M059J (cell line): ENCODE measurements around the gene FGFR4. TPM values are rescaled to one million over a fixed set of nuclear protein-coding genes. Genes with fewer than 3 reads are reported as not detected.

ENCODE experiments used
- DNase-seq: peaks from one replicate; pipeline ENCODE4 v3.0.0-alpha.2; 2012; ENCODE audit warnings: low read depth
- total RNA-seq: library from RNA; depleted of rRNA; stranded (reverse); fragments of >200 nt; shearing (Covaris generic); gene quantifications from 2 replicates; pipeline ENCODE4 v1.2.3, GENCODE V29; 2014

FGFR4 gene
- total RNA-seq, 1 experiment from 2014 or later, result 0.62 TPM

- DNase-seq, result no peak
These were observed 596 bp upstream of the FGFR4 start for GRCh38 chr5:177085985-177086653.

DNA sequence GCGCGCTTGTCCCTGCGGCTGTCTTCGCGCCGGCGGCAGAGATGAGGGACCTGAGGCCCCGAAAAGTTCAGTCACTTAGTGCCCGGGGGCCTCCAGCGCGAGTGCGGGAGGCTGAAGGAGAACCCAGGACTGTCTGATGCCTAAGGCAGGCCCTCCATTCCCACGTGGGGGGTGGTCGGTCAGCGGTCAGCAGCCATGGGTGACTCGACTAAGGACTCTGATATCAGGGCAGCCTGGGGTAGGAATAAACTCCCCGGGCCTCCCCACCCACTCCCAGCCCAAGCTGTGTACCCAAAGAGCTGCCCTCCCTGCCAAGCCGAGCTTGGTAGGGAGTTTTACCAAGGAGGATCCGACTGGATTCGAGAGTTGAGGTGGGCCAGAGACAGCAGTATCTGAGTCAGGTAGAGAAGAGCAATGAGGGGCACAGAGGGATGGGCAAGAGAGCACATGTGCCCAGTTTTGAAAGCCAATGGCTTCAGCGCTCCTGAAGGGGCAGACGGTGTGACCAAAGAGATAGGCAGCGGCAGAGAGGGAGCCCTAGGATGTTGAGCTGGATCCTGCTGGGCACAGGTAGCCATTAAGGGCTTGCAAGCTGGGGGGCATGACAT, 787 bp downstream of the FGFR4 start:
- no peak for DNase-seq

DNA sequence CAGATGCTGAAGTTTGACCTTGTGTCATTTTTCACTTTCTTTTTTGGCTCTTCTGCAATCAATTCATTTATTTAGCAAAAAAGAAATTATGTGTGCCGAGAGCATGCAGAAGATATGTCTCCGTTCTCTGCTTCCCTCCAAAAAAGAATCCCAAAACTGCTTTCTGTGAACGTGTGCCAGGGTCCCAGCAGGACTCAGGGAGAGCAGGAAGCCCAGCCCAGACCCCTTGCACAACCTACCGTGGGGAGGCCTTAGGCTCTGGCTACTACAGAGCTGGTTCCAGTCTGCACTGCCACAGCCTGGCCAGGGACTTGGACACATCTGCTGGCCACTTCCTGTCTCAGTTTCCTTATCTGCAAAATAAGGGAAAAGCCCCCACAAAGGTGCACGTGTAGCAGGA, 2.4 kb downstream of the FGFR4 start:
- no peak for DNase-seq

GRCh38 chr5:177089825-177090641, 3.3 kb downstream of the FGFR4 start:
- DNase-seq, result no peak

GRCh38 chr5:177090813-177091212, 4.1 kb downstream of the FGFR4 start:
- DNase-seq, result no peak

- no peak for DNase-seq
These were observed 4.5 kb downstream of the FGFR4 start for GRCh38 chr5:177091232-177091631.

GRCh38 chr5:177092178-177093081, 5.7 kb downstream of the FGFR4 start:
- DNase-seq, result no peak

- DNase-seq, result no peak
These were observed 6.5 kb downstream of the FGFR4 start for GRCh38 chr5:177093082-177093712.

DNA sequence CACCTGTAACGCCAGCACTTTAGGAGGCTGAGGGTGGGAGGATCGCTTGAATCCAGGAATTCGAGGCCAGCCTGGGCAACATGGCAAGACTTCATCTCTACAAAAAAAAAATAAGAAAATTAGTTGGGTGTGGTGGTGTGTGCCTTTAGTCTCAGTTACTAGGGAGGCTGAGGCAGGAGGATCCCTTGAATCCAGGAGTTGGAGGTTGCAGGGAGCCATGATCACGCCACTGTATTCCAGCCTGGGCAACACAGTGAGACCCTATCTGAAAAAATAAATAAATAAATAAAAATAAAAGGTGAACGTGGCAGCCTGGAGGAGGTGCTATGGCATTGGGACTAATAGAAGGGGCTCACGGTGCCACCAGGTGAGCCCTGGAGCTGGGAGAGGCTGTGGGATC, 7.1 kb downstream of the FGFR4 start:
- DNase-seq, result no peak

DNA sequence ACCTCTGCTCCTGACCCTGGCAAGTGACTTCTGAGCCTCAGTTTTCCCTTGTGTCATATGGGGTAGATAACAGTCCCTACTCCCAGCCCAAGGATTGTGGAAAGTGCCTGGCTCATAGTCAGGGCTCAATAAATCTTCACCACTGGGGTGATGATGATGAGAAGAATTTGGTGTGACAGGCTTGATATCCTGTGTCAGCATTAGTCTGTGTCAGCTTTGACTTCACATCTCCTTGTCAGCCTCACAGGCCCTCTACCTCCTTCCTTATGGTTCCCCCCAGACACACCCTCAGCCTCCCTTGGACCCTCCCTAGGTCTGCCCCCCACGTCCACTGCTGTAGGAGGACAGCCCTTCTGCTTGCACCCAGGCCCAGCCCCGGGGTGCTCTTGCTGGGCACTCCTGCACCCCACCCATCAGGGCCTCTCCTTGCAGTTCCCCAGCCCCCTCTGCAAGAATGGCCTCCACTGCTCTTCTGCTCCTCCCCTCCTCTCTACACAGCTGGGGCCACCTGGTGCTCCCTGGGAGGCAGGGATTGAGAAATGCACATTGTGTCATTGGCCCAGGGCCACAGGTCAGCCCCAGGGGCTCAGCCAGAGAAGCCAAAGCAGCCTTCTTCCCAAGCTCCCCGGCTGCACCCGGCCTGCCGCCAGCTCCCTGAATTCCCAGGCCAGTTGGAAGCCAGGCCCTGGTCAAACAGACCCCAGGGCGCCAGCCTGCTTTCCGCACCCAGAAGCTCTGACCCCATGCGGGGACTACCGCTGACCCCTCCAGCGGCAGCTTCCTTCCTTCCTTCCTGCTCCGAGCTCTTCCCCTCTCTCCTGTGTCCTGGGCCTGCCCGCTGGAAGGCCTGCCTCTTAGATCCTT, 7.7 kb downstream of the FGFR4 start:
- peak; percentile 30 for DNase-seq

GRCh38 chr5:177095088-177095669, 8.5 kb downstream of the FGFR4 start:
- no peak for DNase-seq

DNA sequence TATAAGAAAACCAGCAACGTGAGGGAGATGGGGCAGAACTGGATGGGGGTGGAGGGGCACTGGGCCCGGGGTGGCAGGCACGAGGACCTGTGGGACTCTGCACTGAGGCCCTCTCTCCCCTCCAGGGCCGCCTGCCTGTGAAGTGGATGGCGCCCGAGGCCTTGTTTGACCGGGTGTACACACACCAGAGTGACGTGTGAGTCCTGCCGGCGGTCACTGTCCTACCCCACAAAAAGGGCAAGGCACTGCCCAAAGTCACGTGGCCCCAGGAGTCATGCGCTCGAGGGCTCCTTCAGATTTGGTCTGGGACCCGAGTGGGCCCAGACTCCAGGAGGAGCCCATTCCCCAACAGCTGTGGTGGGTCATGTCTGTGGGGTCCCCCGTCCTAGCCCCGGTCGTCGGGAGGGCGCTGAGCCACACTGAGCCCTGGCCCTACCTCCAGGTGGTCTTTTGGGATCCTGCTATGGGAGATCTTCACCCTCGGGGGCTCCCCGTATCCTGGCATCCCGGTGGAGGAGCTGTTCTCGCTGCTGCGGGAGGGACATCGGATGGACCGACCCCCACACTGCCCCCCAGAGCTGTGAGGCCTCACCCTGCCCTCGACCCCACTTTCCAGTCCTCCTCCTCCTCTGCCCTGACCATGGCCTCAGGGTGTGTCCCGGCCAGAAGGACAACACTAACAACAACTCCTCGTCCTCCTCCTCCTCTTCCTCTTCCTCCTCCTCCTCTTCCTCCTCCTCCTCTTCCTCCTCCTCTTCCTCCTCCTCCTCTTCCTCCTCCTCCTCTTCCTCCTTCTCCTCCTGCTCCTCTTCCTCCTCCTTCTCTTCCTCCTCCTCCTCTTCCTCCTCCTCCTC, 9.7 kb downstream of the FGFR4 start:
- no peak for DNase-seq

GRCh38 chr5:177097016-177097985, 10.6 kb downstream of the FGFR4 start:
- no peak for DNase-seq

- DNase-seq, result no peak
These were observed 11.4 kb downstream of the FGFR4 start for GRCh38 chr5:177098120-177098469.

GRCh38 chr5:177098470-177099141, 11.9 kb downstream of the FGFR4 start:
- DNase-seq, result no peak

DNA sequence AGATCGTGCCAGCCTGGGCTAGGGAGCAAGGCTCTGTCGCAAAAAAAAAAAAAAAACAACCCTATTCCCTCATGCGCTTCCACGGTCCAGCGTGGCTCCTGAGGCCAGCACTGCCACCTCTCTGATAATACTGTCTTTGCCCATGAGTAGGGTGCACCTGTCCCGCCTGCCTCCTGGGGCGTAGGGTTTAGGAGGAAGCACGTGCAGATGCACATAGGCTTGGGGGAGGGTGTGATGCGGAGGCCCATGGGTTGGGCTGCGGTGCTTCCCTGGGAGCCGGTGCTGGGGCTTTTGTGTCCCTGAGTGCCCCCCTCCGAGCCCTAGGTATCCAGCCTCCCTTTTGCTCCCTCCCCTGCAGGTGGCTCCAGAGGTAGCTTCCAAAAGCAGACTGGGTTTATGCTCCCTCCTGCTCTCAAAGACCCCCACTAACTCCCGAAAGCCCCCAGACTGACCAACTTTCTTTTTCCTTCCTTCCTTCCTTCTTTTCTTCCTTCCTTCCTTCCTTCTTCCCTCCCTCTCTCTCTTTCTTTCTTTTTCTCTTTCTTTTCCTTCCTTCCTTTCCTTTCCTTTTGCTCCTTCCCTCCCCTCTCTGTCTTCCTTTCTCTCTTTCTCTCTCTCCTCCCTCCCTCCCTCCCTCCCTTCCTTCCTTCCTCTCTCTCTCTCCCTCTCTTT, 12.8 kb downstream of the FGFR4 start:
- DNase-seq, result no peak

GRCh38 chr5:177100714-177101121, 14.0 kb downstream of the FGFR4 start:
- DNase-seq, result peak; percentile 43
